ENCODE data around the gene DEDD2.
"Not testable (repeated sequence)": the region's sequence is repeated elsewhere in the genome, so short reads cannot be mapped to it uniquely, and the experiment has no call there.

DEDD2 gene

GRCh38 chr19:42217520-42218437, at the start of gene DEDD2:
Gene DEDD2 (minus strand): TSS chr19:42217677. CDS start chr19:42217007, 670 bp downstream.
- DNase-seq, result peak; percentile 85

GRCh38 chr19:42266928-42267603, 49.6 kb upstream of the DEDD2 start:
- not testable (repeated sequence) for DNase-seq

- DNase-seq, result not testable (repeated sequence)
Observed at GRCh38 chr19:42266105-42266504, 48.6 kb upstream of the DEDD2 start.

- DNase-seq, result no peak
Observed at GRCh38 chr19:42261763-42262162, 44.3 kb upstream of the DEDD2 start.

- DNase-seq, result not testable (repeated sequence)
Observed at GRCh38 chr19:42257842-42258241, 40.4 kb upstream of the DEDD2 start.

GRCh38 chr19:42255766-42256745, 38.6 kb upstream of the DEDD2 start:
- DNase-seq, result no peak

- DNase-seq, result peak; percentile 63
Observed at GRCh38 chr19:42254850-42255765, 37.6 kb upstream of the DEDD2 start, which contains the start of gene ERF. Gene ERF (minus strand): TSS chr19:42255128. CDS start chr19:42254999, 129 bp downstream.

- DNase-seq, result peak; percentile 37
Observed at GRCh38 chr19:42254089-42254849, 36.8 kb upstream of the DEDD2 start.

GRCh38 chr19:42253245-42254088, 36.0 kb upstream of the DEDD2 start:
- DNase-seq, result no peak

GRCh38 chr19:42252365-42253244, 35.1 kb upstream of the DEDD2 start:
- no peak for DNase-seq

- no peak for DNase-seq
Observed at GRCh38 chr19:42251572-42252358, 34.3 kb upstream of the DEDD2 start.

GRCh38 chr19:42250666-42251531, 33.4 kb upstream of the DEDD2 start:
- no peak for DNase-seq

GRCh38 chr19:42250183-42250665, 32.7 kb upstream of the DEDD2 start:
- no peak for DNase-seq

- no peak for DNase-seq
Observed at GRCh38 chr19:42249769-42250168, 32.3 kb upstream of the DEDD2 start.

- DNase-seq, result no peak
Observed at GRCh38 chr19:42249149-42249750, 31.8 kb upstream of the DEDD2 start.
